Activated CD8-positive, alpha-beta memory T cell treated with anti-CD3 and anti-CD28 coated beads for 24 hours (primary cell): Measurements from ENCODE around the gene NOL9.

Source experiments
- DNase-seq: peaks from one replicate; pipeline ENCODE4 v3.0.0-alpha.2; 2020

The NOL9 gene

GRCh38 chr1:6588893-6589520, 34.7 kb upstream of the NOL9 start:
- DNase-seq, result no peak

- no peak for DNase-seq
Measured at GRCh38 chr1:6588128-6588892, 34.0 kb upstream of the NOL9 start.

GRCh38 chr1:6587261-6588005, 33.1 kb upstream of the NOL9 start:
- DNase-seq, result no peak

- no peak for DNase-seq
Measured at GRCh38 chr1:6586404-6586816, 32.1 kb upstream of the NOL9 start.

- DNase-seq, result no peak
Measured at GRCh38 chr1:6585841-6586240, 31.5 kb upstream of the NOL9 start.

GRCh38 chr1:6585081-6585722, 30.9 kb upstream of the NOL9 start:
- DNase-seq, result no peak

- no peak for DNase-seq
Measured at GRCh38 chr1:6584126-6585080, 30.1 kb upstream of the NOL9 start.

GRCh38 chr1:6582370-6582769, 28.1 kb upstream of the NOL9 start:
- no peak for DNase-seq

- no peak for DNase-seq
Measured at GRCh38 chr1:6581561-6582305, 27.4 kb upstream of the NOL9 start.

- peak; percentile 60 for DNase-seq
Measured at GRCh38 chr1:6580593-6581409, 26.5 kb upstream of the NOL9 start.

- no peak for DNase-seq
Measured at GRCh38 chr1:6580119-6580592, 25.8 kb upstream of the NOL9 start.

GRCh38 chr1:6579374-6580118, 25.2 kb upstream of the NOL9 start, which contains the start of gene ZBTB48:
ZBTB48 (plus strand) TSS chr1:6579994; CDS start chr1:6580610, 616 bp downstream.
- peak; percentile 97 for DNase-seq

GRCh38 chr1:6578624-6579373, 24.5 kb upstream of the NOL9 start:
- DNase-seq, result no peak

GRCh38 chr1:6577831-6578525, 23.7 kb upstream of the NOL9 start:
- no peak for DNase-seq

- DNase-seq, result no peak
Measured at GRCh38 chr1:6574818-6575217, 20.5 kb upstream of the NOL9 start.

GRCh38 chr1:6574025-6574620, 19.8 kb upstream of the NOL9 start:
- DNase-seq, result no peak

- no peak for DNase-seq
Measured at GRCh38 chr1:6572653-6573383, 18.5 kb upstream of the NOL9 start.
